Mucosa of descending colon (tissue), 3 donors: ENCODE measurements around the gene MED22. TPM values are rescaled to one million over a fixed set of nuclear protein-coding genes. Genes with fewer than 3 reads are reported as not detected.

ENCODE experiments used
- ATAC-seq: fragments of 200-7000 bp; cut with Tn5 transposase; one replicate; pipeline ENCODE4 v1.9.1; 2020; ENCODE audit warnings: mild to moderate bottlenecking, moderate library complexity
- DNase-seq, 3 donors: peaks; one replicate each; pipeline ENCODE4 v3.0.0-alpha.2; 2020
- H3K36me3 ChIP-seq: fragments of 200-600 bp; one replicate; pipeline ENCODE4 v1.8.0; 2021; ENCODE audit warnings: low read depth, mild to moderate bottlenecking
- H3K4me1 ChIP-seq: fragments of 200-600 bp; one replicate; pipeline ENCODE4 v1.8.0; 2021; ENCODE audit warnings: low read depth, mild to moderate bottlenecking
- H3K4me3 ChIP-seq: fragments of 200-600 bp; one replicate; pipeline ENCODE4 v1.8.0; 2021; ENCODE audit warnings: mild to moderate bottlenecking
- H3K9me3 ChIP-seq: fragments of 200-600 bp; one replicate; pipeline ENCODE4 v1.8.0; 2021; ENCODE audit warnings: mild to moderate bottlenecking
- intact Hi-C, 2 donors: fragments of 100-400 bp; cut with DNase I in 1 of 2; cut with micrococcal nuclease in 1 of 2; formaldehyde crosslinking; loops; one replicate each; pipeline versions ENCODE4 v1.11.0 to v1.11.1; 2022; cut with DNase I, micrococcal nuclease
- total RNA-seq, 3 donors: library from RNA; stranded (reverse); fragmentation: NEBNext Ultra II Directional in 2 of 3; extraction: Animal tissue kit (Norgen Biotek cat#: 25700) in 2 of 3; gene quantifications; one replicate each; pipeline versions ENCODE4 v1.2.1 to v1.2.4, GENCODE V29; 2021 to 2023
- TF ChIP-seq, protein P1 (sequence below): fragments of 200-600 bp; IDR thresholded peaks from one replicate; pipeline ENCODE4 v1.8.0; 2022; ENCODE audit warnings: antibody characterized with exemption, mild to moderate bottlenecking
- donor health status: DM: no; HTN: no; CAD: no; lungs with moderate emphysema.
- donor health status: DM: no; HTN: no; CAD: no.
- donor health status: DM: no; HTN: yes; CAD: no.

MED22 gene
- total RNA-seq, 3 donors from 2014 or later = 19.8 to 33.6 (median 21.3) TPM

GRCh38 chr9:133307301-133307700 is 40.6 kb downstream of the MED22 start:
- no peaks in the 10 kb centered on the region for H3K9me3 ChIP-seq
- no peaks in the 10 kb centered on the region for H3K4me1 ChIP-seq
- no peaks in the 10 kb centered on the region for H3K36me3 ChIP-seq
- no peak for ATAC-seq
- intact Hi-C loops = no loop called here
- no peak for DNase-seq
- TF ChIP-seq, protein P1, sequence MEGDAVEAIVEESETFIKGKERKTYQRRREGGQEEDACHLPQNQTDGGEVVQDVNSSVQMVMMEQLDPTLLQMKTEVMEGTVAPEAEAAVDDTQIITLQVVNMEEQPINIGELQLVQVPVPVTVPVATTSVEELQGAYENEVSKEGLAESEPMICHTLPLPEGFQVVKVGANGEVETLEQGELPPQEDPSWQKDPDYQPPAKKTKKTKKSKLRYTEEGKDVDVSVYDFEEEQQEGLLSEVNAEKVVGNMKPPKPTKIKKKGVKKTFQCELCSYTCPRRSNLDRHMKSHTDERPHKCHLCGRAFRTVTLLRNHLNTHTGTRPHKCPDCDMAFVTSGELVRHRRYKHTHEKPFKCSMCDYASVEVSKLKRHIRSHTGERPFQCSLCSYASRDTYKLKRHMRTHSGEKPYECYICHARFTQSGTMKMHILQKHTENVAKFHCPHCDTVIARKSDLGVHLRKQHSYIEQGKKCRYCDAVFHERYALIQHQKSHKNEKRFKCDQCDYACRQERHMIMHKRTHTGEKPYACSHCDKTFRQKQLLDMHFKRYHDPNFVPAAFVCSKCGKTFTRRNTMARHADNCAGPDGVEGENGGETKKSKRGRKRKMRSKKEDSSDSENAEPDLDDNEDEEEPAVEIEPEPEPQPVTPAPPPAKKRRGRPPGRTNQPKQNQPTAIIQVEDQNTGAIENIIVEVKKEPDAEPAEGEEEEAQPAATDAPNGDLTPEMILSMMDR = no peak
- no peak overlapping the region for H3K4me3 ChIP-seq

DNA sequence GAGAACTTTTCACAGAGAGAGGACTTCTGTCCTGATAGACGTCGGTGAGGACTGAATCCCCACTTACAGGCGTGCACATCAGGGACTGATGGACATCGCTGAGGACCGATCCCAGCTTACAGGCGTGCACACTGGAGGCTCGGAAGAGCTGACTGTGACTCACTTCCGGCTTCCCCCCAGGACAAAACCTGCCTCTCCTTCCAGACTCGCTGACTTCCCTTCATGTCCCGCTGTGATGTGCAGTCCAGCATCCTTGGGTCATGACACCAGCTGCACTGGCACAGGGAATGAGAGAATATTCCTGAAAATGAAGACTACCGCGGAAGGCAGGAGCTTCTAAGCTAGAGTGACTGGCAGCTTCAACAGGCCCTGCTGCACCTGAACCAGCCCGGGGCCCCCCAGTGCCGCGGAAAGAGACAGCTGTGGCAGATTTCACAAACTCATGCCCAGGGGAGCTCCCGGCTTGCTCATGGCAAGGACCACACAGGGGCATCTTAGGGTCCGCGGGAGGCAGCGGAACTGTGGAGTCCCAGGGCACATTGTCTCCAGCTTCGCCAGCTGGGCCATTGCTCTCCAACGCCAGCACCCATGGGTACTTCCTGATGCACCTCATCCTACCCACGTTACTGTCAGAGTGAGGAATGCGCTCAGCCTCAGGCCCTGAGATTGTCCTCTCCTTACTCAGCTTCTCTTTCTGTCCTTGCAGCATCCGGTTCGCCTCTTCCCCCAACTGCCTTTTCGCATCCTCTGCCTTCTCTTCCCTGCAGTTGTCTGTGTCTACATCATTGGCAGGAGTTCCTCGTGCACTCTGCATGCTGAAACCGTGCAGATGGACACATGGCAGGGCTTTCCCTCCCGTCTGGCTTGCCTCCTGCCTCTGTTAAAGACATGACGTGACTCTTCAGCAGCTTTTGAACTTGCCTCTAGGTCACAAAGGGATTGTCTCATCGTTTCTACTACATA is 41.4 kb downstream of the MED22 start:
- TF ChIP-seq, protein P1 = no peak
- no peak overlapping the region for H3K4me3 ChIP-seq
- intact Hi-C loops = no loop called here
- no peaks in the 10 kb centered on the region for H3K4me1 ChIP-seq
- no peaks in the 10 kb centered on the region for H3K36me3 ChIP-seq
- no peak for ATAC-seq
- no peak for DNase-seq
- no peaks in the 10 kb centered on the region for H3K9me3 ChIP-seq

- TF ChIP-seq, protein P1 = no peak
- H3K4me3 ChIP-seq = no peak overlapping the region
- H3K36me3 ChIP-seq = no peaks in the 10 kb centered on the region
- no peaks in the 10 kb centered on the region for H3K9me3 ChIP-seq
- no peak for ATAC-seq
- intact Hi-C loops = no loop called here
- DNase-seq = no peak
- H3K4me1 ChIP-seq = no peaks in the 10 kb centered on the region
These were observed 42.2 kb downstream of the MED22 start for GRCh38 chr9:133305731-133306130.

GRCh38 chr9:133304477-133305377 is 43.2 kb downstream of the MED22 start:
- Histone ChIP-seq H3K4me1 (no peaks in the 10 kb centered on the region), H3K4me3 (no peak overlapping the region), H3K9me3 (no peaks in the 10 kb centered on the region), H3K36me3 (no peaks in the 10 kb centered on the region)
- TF ChIP-seq, protein P1 = no peak
- ATAC-seq (no peak), DNase-seq (no peak)
- intact Hi-C loops = no loop called here

DNA sequence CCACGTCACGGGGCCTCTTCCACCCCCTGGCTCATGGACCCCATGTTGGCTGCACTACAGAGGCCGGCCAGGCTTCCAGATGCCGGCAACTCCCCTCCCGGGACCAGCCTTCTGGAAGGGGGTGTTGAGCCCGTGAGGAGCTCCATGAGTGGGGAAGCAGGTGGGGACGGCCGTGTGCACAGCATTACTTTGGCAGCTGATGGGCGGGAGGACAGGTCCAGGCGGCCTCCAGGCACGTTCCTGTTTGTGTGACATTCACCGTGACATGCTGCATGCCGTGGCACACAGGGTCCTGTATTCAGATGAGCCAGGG is 43.8 kb downstream of the MED22 start:
- ATAC-seq (no peak), DNase-seq (no peak)
- Histone ChIP-seq H3K4me1 (no peaks in the 10 kb centered on the region), H3K9me3 (no peaks in the 10 kb centered on the region), H3K36me3 (no peaks in the 10 kb centered on the region), H3K4me3 (no peak overlapping the region)
- TF ChIP-seq, protein P1 = no peak
- intact Hi-C loops = no loop called here
